Stimulated activated naive CD4-positive, alpha-beta T cell treated with Interleukin-2 at 50 U/mL for 16 hours (primary cell): ENCODE measurements around the gene ACAP3.

Source experiments
- DNase-seq: peaks from one replicate; lab custom pipeline; 2025; lab: John Stamatoyannopoulos, UW

Gene ACAP3

GRCh38 chr1:1285102-1285571 is 22.6 kb downstream of the ACAP3 start:
- DNase-seq, result no peak

- DNase-seq, result no peak
Measured at GRCh38 chr1:1284221-1285101, 23.3 kb downstream of the ACAP3 start.

- no peak for DNase-seq
Measured at GRCh38 chr1:1283821-1284220, 23.9 kb downstream of the ACAP3 start.

GRCh38 chr1:1282998-1283397 is 24.7 kb downstream of the ACAP3 start:
- no peak for DNase-seq

GRCh38 chr1:1281533-1282321 is 26.0 kb downstream of the ACAP3 start:
- DNase-seq, result no peak

GRCh38 chr1:1280782-1281481 is 26.8 kb downstream of the ACAP3 start:
- DNase-seq, result no peak

- DNase-seq, result no peak
Measured at GRCh38 chr1:1279028-1279427, 28.7 kb downstream of the ACAP3 start.

- DNase-seq, result no peak
Measured at GRCh38 chr1:1278620-1279019, 29.1 kb downstream of the ACAP3 start.

GRCh38 chr1:1275836-1276235 is 31.9 kb downstream of the ACAP3 start:
- no peak for DNase-seq

- no peak for DNase-seq
Measured at GRCh38 chr1:1274931-1275431, 32.7 kb downstream of the ACAP3 start.

- no peak for DNase-seq
Measured at GRCh38 chr1:1274299-1274930, 33.3 kb downstream of the ACAP3 start.

GRCh38 chr1:1273512-1274298 is 34.0 kb downstream of the ACAP3 start, which contains the start of gene UBE2J2:
TSS of gene UBE2J2 (minus strand) at chr1:1273854. CDS start at chr1:1267992, 5,862 bp downstream.
- DNase-seq, result peak; percentile 93

GRCh38 chr1:1273209-1273511 is 34.6 kb downstream of the ACAP3 start:
- DNase-seq, result no peak

GRCh38 chr1:1272341-1273208 is 35.2 kb downstream of the ACAP3 start:
- DNase-seq, result no peak

- DNase-seq, result no peak
Measured at GRCh38 chr1:1270813-1271212, 36.9 kb downstream of the ACAP3 start.

- no peak for DNase-seq
Measured at GRCh38 chr1:1268284-1268682, 39.4 kb downstream of the ACAP3 start.

GRCh38 chr1:1267488-1268283 is 40.0 kb downstream of the ACAP3 start:
- no peak for DNase-seq

GRCh38 chr1:1264868-1265272 is 42.9 kb downstream of the ACAP3 start:
- DNase-seq, result no peak

- no peak for DNase-seq
Measured at GRCh38 chr1:1264026-1264425, 43.7 kb downstream of the ACAP3 start.
